ENCODE results near the gene SERP2.
A peak's percentile ranks its signal among the peaks of the same experiment; 100 is the strongest.

SERP2 gene

DNA sequence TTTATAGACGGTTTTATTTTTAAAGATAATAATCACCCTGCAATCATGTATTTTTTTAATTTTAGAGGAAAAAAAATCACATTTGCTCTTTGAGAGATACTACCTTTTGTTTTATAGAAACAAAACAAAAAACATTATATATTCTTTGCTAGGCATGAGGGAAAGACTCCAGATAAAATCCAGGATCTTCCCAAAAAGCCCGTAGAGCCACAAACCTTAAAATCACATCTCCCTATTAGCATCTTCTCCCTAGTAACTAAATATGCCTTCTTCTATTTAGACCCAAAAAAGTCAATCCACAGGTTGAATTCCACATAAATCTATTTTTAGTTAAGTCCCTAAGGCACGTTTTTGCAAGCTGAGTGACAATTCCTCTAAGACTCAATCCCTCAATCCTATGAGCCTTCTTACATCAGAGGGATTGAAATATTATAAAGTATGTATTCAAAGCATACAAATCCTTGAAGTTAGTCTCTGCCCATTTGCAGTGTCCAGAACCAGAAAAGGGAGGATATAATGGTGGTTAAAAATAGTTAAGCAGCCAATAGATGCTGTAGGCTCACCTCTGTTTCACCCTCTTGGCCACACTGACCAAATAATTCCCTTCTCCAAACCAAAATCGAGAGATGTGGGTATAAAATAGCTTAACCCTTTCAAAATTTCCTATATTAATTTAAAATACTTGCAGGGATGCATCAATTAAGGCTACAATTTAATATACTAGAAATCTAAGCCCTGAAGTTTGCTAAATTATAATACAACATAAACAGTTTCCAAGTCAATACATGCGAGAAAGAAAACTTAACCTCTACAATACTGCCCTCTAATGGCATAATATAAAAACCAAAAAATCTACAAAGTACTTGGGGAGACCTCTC lies 64.0 kb downstream of the SERP2 start:
- DNase-seq = peak; percentile 46

DNA sequence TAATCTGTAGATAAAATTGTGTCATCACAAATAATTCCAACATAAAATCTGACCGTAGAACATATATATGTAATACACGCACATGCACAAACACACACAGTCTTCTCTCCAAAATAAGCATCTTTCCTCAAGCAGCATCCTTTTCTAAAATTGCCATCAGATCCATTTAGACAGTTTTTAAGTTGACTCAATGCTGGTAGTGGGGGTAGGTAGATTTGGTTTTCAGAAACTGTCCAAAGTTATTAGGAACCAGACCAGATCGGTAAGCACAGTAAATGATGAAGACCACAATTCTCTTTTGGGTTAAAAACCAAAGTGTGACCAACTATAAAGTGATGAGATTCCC lies 64.6 kb downstream of the SERP2 start:
- no peak for DNase-seq

DNA sequence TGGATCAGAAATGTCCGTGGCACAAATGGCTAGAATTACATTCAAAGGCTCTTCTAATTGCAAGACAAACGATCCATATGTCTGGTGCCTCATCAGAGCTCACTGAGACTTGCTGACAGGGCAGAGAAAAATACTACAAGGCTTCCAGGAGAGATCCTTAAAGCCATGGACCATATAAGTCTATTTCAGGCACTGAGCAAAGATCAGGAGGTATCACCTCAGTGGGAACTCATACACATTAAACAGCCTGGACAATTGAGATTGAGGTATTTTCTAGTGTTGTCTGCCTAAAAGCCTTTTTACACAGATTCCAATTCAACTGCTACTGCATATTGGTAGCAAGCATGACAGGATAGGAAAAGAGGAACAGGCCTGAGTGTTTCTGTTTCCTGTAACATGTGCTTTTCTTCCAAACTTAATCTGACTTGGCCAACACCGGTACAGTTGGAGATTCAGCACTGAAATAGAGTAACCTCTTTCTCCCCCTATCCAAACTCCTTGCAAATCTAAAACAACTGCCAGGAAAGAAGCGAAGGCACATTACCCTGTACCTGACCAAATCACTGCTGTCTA lies 65.9 kb downstream of the SERP2 start:
- no peak for DNase-seq

DNA sequence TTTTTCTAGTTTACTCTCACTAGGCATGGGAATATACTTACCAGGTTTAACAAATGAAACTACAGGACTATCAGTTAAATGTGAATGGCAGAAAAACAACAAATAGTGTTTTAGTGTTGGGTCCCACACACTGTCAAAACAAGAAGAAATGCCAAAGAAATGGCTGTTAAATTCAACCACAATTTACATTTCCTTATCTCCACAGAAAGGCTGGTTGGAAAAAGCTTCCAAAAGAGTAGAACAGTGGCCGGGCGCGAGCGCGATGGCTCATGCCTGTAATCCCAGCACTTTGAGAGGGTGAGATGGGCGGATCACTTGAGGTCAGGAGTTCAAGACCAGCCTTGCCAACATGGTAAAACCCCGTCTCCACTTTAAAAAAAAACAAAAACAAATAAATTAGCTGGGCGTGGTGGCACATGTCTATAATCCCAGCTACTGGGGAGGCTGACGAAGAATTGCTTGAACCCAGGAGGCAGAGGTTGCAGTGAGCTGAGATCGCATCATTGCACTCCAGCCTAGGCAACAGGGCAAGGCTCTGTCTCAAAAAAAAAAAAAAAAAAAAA lies 66.5 kb downstream of the SERP2 start:
- DNase-seq = no peak

Measured in NCI-H1694 (cell line).